ENCODE results near the gene DGKI.

GRCh38 chr7:137873979-137874777 lies 27.4 kb upstream of the DGKI start:
- TF ChIP-seq ETV6 (CRISPR knock-in tag; IDR thresholded peaks at IDR 0.05): no peak
- TF ChIP-seq CTCF (IDR thresholded peaks at IDR 0.05): no peak
- no peak for TF ChIP-seq FOXK1 (CRISPR knock-in tag; IDR thresholded peaks at IDR 0.05)
- no peak for TF ChIP-seq CREM (CRISPR knock-in tag; IDR thresholded peaks at IDR 0.05)
- TF ChIP-seq E2F4 (CRISPR knock-in tag; IDR thresholded peaks at IDR 0.05; ENCODE audit: borderline replicate concordance, low read depth): no peak
- no peak for TF ChIP-seq ZMAT4 (CRISPR knock-in tag; IDR thresholded peaks at IDR 0.05)
- no peak for TF ChIP-seq ZBTB43 (CRISPR knock-in tag; IDR thresholded peaks at IDR 0.05)
- no peak for TF ChIP-seq ATF2 (CRISPR knock-in tag; IDR thresholded peaks at IDR 0.05; ENCODE audit: borderline replicate concordance, low read depth)
- TF ChIP-seq ELF4 (CRISPR knock-in tag; IDR thresholded peaks at IDR 0.05; ENCODE audit: low read depth): no peak
- TF ChIP-seq PREB (CRISPR knock-in tag; IDR thresholded peaks at IDR 0.05; ENCODE audit: borderline replicate concordance): no peak
